Measurements from ENCODE around the gene EMX1. TPM values are rescaled to one million over a fixed set of nuclear protein-coding genes. Genes with fewer than 3 reads are reported as not detected.

Gene EMX1
- total RNA-seq, 1 experiment from 2014 or later = 0.72 TPM

DNA sequence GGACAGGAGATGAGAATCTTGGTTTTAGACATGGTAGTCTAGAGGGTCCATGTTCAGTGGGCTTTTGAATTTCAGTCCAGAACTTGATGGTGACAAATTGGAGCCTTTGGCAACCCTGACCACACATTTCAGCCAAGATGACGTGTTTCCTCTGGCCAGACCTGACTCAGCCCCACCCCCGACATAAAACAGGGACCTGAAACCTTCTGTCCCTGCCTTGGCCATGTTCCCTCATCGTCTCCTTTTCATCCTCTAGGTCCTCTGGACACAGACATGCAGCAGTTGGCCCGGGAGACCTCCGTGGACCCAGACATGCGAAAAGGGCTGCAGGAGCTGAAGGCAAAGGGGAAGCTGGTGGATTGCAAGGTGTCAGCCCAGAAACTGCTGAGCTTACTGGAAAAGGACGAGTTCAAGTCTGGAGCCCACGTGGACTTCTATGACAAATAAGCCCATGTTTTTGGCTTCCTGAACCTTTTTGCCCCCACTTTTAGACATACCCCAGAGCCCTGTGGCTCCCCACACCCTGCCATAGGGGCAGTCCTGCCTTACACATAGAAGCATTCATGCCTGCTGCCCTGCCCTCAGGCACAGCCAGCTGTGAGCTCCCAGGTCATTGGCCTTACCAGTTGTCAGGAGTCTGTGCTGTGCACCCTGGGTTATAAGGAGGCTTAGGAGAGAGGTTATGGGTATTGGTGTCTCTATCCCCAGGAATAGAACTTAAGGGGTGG lies 26.1 kb upstream of the EMX1 start:
- H3K4me1 Mint-ChIP-seq = peaks cover 29 to 34% of the 10 kb centered on the region in 2 experiments
- Histone ChIP-seq H3K14ac (ENCODE audit: insufficient read depth, low read length) (no peak overlapping the region), H3K4me1 (ENCODE audit: insufficient read depth, low read length) (peaks cover 16% of the 10 kb centered on the region; the same call in 1 of the 2 replicates), H3T11ph (ENCODE audit: low read length) (no peak overlapping the region), H2BK5ac (ENCODE audit: insufficient read length, low read length) (no peak overlapping the region), H4K5ac (ENCODE audit: insufficient read length, low read depth, low read length) (no peak overlapping the region), H3K23ac (ENCODE audit: insufficient read length, low read depth, low read length) (no peak overlapping the region), H3K79me1 (ENCODE audit: insufficient read depth, low read depth, low read length, poor library complexity, severe bottlenecking) (no peaks in the 10 kb centered on the region), H3K27me3 (ENCODE audit: insufficient read depth, low read length) (peaks cover 3% of the 10 kb centered on the region; the same call in 1 of the 2 replicates), H3K18ac (ENCODE audit: insufficient read length, low read depth, low read length) (no peak overlapping the region), H4K20me1 (ENCODE audit: control insufficient read depth, insufficient read depth, insufficient read length) (no peaks in the 10 kb centered on the region), H3K79me2 (ENCODE audit: insufficient read depth, low read length) (no peaks in the 10 kb centered on the region), H2AK5ac (ENCODE audit: insufficient read length, low read length) (no peak overlapping the region), H3K27ac (ENCODE audit: insufficient read length, low read depth, low read length) (no peak overlapping the region), H2BK15ac (ENCODE audit: low read depth, low read length) (no peak overlapping the region), H3K56ac (ENCODE audit: insufficient read length, low read depth, low read length) (no peak overlapping the region), H3K9me3 (ENCODE audit: control insufficient read depth, low read depth, low read length) (no peaks in the 10 kb centered on the region), H4K8ac (replicated peaks; ENCODE audit: insufficient read length, low read depth, low read length) (no peak overlapping the region), H2BK12ac (ENCODE audit: insufficient read length, low read depth, low read length) (no peak overlapping the region), H3K4me2 (ENCODE audit: insufficient read depth, insufficient read length, low read length) (no peak overlapping the region), H3K4ac (ENCODE audit: low read depth, low read length) (no peak overlapping the region), H2AFZ (ENCODE audit: low read length) (no peak overlapping the region), H4K91ac (ENCODE audit: insufficient read length, low read depth, low read length) (no peak overlapping the region), H3K23me2 (ENCODE audit: insufficient read length, low read depth, low read length, poor library complexity, severe bottlenecking) (peaks cover 5% of the 10 kb centered on the region), H3K9ac (ENCODE audit: extremely low read depth, insufficient read length, low read length) (no peak overlapping the region), H2BK120ac (ENCODE audit: low read depth, low read length, poor library complexity, severe bottlenecking) (no peak overlapping the region), H2BK20ac (ENCODE audit: low read depth, low read length, poor library complexity, severe bottlenecking) (no peak overlapping the region)
- H3K27ac Mint-ChIP-seq = no peak overlapping the region
- no peak overlapping the region for H3K4me3 Mint-ChIP-seq
- H3K27me3 Mint-ChIP-seq (ENCODE audit: low read depth) = peaks cover 76% of the 10 kb centered on the region
- no peaks in the 10 kb centered on the region for H3K9me3 Mint-ChIP-seq
- no CpG with 5 or more reads among the region's 8 CpGs for WGBS (ENCODE audit: extremely low coverage, insufficient read length, low lambda C conversion rate)
- no peak for DNase-seq
- H3K36me3 Mint-ChIP-seq (ENCODE audit: insufficient read depth in 1 of 3, low read depth in 3 of 3) = no peaks in the 10 kb centered on the region; a peak in 3 of 7 replicates
- TF ChIP-seq, protein P1, sequence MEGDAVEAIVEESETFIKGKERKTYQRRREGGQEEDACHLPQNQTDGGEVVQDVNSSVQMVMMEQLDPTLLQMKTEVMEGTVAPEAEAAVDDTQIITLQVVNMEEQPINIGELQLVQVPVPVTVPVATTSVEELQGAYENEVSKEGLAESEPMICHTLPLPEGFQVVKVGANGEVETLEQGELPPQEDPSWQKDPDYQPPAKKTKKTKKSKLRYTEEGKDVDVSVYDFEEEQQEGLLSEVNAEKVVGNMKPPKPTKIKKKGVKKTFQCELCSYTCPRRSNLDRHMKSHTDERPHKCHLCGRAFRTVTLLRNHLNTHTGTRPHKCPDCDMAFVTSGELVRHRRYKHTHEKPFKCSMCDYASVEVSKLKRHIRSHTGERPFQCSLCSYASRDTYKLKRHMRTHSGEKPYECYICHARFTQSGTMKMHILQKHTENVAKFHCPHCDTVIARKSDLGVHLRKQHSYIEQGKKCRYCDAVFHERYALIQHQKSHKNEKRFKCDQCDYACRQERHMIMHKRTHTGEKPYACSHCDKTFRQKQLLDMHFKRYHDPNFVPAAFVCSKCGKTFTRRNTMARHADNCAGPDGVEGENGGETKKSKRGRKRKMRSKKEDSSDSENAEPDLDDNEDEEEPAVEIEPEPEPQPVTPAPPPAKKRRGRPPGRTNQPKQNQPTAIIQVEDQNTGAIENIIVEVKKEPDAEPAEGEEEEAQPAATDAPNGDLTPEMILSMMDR (conservative IDR thresholded peaks at IDR 0.05) = no peak
